Mucosa of descending colon (tissue), 3 donors: Measurements from ENCODE around the gene DOCK2. TPM values are rescaled to one million over a fixed set of nuclear protein-coding genes. Genes with fewer than 3 reads are reported as not detected.

Experiments used
- ATAC-seq: fragments of 200-7000 bp; cut with Tn5 transposase; one replicate; pipeline ENCODE4 v1.9.1; 2020; ENCODE audit warnings: mild to moderate bottlenecking, moderate library complexity
- DNase-seq, 3 donors: peaks; one replicate each; pipeline ENCODE4 v3.0.0-alpha.2; 2020
- H3K36me3 ChIP-seq: fragments of 200-600 bp; one replicate; pipeline ENCODE4 v1.8.0; 2021; ENCODE audit warnings: low read depth, mild to moderate bottlenecking
- H3K4me1 ChIP-seq: fragments of 200-600 bp; one replicate; pipeline ENCODE4 v1.8.0; 2021; ENCODE audit warnings: low read depth, mild to moderate bottlenecking
- H3K4me3 ChIP-seq: fragments of 200-600 bp; one replicate; pipeline ENCODE4 v1.8.0; 2021; ENCODE audit warnings: mild to moderate bottlenecking
- H3K9me3 ChIP-seq: fragments of 200-600 bp; one replicate; pipeline ENCODE4 v1.8.0; 2021; ENCODE audit warnings: mild to moderate bottlenecking
- CTCF ChIP-seq: fragments of 200-600 bp; IDR thresholded peaks from one replicate; pipeline ENCODE4 v1.8.0; 2022; ENCODE audit warnings: antibody characterized with exemption, mild to moderate bottlenecking
- intact Hi-C, 2 donors: fragments of 100-400 bp; cut with DNase I in 1 of 2; cut with micrococcal nuclease in 1 of 2; formaldehyde crosslinking; loops; one replicate each; pipeline versions ENCODE4 v1.11.0 to v1.11.1; 2022; cut with DNase I, micrococcal nuclease
- total RNA-seq, 3 donors: library from RNA; stranded (reverse); fragmentation: NEBNext Ultra II Directional in 2 of 3; extraction: Animal tissue kit (Norgen Biotek cat#: 25700) in 2 of 3; gene quantifications; one replicate each; pipeline versions ENCODE4 v1.2.1 to v1.2.4, GENCODE V29; 2021 to 2023
- donor health status: DM: no; HTN: no; CAD: no; lungs with moderate emphysema.
- donor health status: DM: no; HTN: no; CAD: no.
- donor health status: DM: no; HTN: yes; CAD: no.

DOCK2 gene
- total RNA-seq, 3 donors from 2014 or later, result 7.2 to 20.1 (median 18.1) TPM

GRCh38 chr5:169785771-169786618 lies 148.9 kb downstream of the DOCK2 start:
- intact Hi-C loops, result no loop called here
- ATAC-seq, result no peak
- no peak for TF ChIP-seq CTCF

GRCh38 chr5:169788168-169788567 lies 151.1 kb downstream of the DOCK2 start:
- Histone ChIP-seq H3K4me1 (no peaks in the 10 kb centered on the region), H3K36me3 (no peaks in the 10 kb centered on the region), H3K4me3 (no peak overlapping the region), H3K9me3 (no peaks in the 10 kb centered on the region)
- DNase-seq (no peak), ATAC-seq (no peak)
- TF ChIP-seq CTCF, result no peak
- intact Hi-C loops, result no loop called here

More at GRCh38 chr5:169785771-169786618, 148.9 kb downstream of the DOCK2 start:
- Histone ChIP-seq H3K36me3 (no peaks in the 10 kb centered on the region), H3K4me1 (no peaks in the 10 kb centered on the region), H3K9me3 (no peaks in the 10 kb centered on the region), H3K4me3 (no peak overlapping the region)
- DNase-seq, result no peak

- no peaks in the 10 kb centered on the region for H3K4me1 ChIP-seq
- no peak for TF ChIP-seq CTCF
- no peak for DNase-seq
- no peaks in the 10 kb centered on the region for H3K9me3 ChIP-seq
- intact Hi-C loops, result no loop called here
- no peak for ATAC-seq
- no peak overlapping the region for H3K4me3 ChIP-seq
- no peaks in the 10 kb centered on the region for H3K36me3 ChIP-seq
Observed at GRCh38 chr5:169789417-169789940, 152.4 kb downstream of the DOCK2 start.

- no peak for ATAC-seq
- intact Hi-C loops, result no loop called here
- Histone ChIP-seq H3K4me1 (no peaks in the 10 kb centered on the region), H3K9me3 (no peaks in the 10 kb centered on the region), H3K4me3 (no peak overlapping the region), H3K36me3 (no peaks in the 10 kb centered on the region)
- TF ChIP-seq CTCF, result no peak
- no peak for DNase-seq
Observed at GRCh38 chr5:169791251-169791650, 154.2 kb downstream of the DOCK2 start.

GRCh38 chr5:169795338-169795737 lies 158.3 kb downstream of the DOCK2 start:
- Histone ChIP-seq H3K4me3 (no peak overlapping the region), H3K36me3 (no peaks in the 10 kb centered on the region), H3K4me1 (no peaks in the 10 kb centered on the region), H3K9me3 (no peaks in the 10 kb centered on the region)
- DNase-seq (no peak), ATAC-seq (no peak)
- no peak for TF ChIP-seq CTCF
- intact Hi-C loops, result no loop called here
